Gastroesophageal sphincter (tissue), 4 donors: ENCODE measurements around the gene NYAP1. TPM values are rescaled to one million over a fixed set of nuclear protein-coding genes. Genes with fewer than 3 reads are reported as not detected.
"Not testable (repeated sequence)": the region's sequence is repeated elsewhere in the genome, so short reads cannot be mapped to it uniquely, and the experiment has no call there.

ENCODE experiments used
- ATAC-seq: fragments of 150-250 bp; one replicate; pipeline ENCODE4 v1.9.1; 2016; ENCODE audit warnings: mild to moderate bottlenecking, moderate library complexity
- H3K27ac ChIP-seq, 4 donors: fragments of 200-600 bp; sonication (generic) in 3 of 4; 1 replicate in 3 of 4; 2 replicates in 1 of 4; pipeline ENCODE4 v1.5.1; 2016 to 2019
- H3K27me3 ChIP-seq: fragments of 200-600 bp; sonication (generic); one replicate; pipeline ENCODE4 v1.5.1; 2019
- H3K36me3 ChIP-seq, 2 donors: fragments of 200-600 bp; sonication (generic); one replicate each; pipeline ENCODE4 v1.5.1; 2019; ENCODE audit warnings: control low read depth in 1 of 2
- H3K4me1 ChIP-seq, 3 donors: fragments of 200-600 bp; sonication (generic); 1 replicate in 2 of 3; 2 replicates in 1 of 3; pipeline ENCODE4 v1.5.1; 2016 to 2019; ENCODE audit warnings: control low read depth in 2 of 3
- H3K4me3 ChIP-seq, 2 donors: fragments of 200-600 bp; sonication (generic); one replicate each; pipeline ENCODE4 v1.5.1; 2019; ENCODE audit warnings: mild to moderate bottlenecking in 1 of 2, moderate library complexity in 1 of 2
- H3K9me3 ChIP-seq, 3 donors: fragments of 200-600 bp; sonication (generic); one replicate each; pipeline ENCODE4 v1.5.1; 2017 to 2019; ENCODE audit warnings: control low read depth in 2 of 3
- CTCF ChIP-seq, 4 experiments: fragments of 200-600 bp in 2 of 4; fragments of 450-650 bp in 2 of 4; sonication (generic) in 1 of 4; IDR thresholded peaks; one replicate each; pipeline ENCODE4 v1.5.1; 2017 to 2019; ENCODE audit warnings: antibody characterized with exemption in 4 of 4, mild to moderate bottlenecking in 2 of 4, moderate library complexity in 2 of 4
- EP300 ChIP-seq: sonication (generic); formaldehyde crosslinking; IDR thresholded peaks from one replicate; pipeline ENCODE4 v1.6.1; 2017; ENCODE audit warnings: antibody characterized with exemption, mild to moderate bottlenecking
- POLR2A ChIP-seq, 2 donors: fragments of 450-650 bp; IDR thresholded peaks; one replicate each; pipeline ENCODE4 v1.6.1; 2017; ENCODE audit warnings: antibody characterized with exemption in 2 of 2, mild to moderate bottlenecking in 2 of 2, moderate library complexity in 1 of 2
- POLR2AphosphoS5 ChIP-seq: sonication (generic); formaldehyde crosslinking; IDR thresholded peaks from one replicate; pipeline ENCODE4 v1.6.1; 2017; ENCODE audit warnings: antibody characterized with exemption
- WGBS, 2 donors: methylation state at CpG; one replicate each; pipeline ENCODE4 v1.1.5; 2018; ENCODE audit warnings: low coverage in 1 of 2; 5-methylcytosine and 5-hydroxymethylcytosine counted together
- total RNA-seq, 4 donors: library from RNA; depleted of rRNA; stranded (reverse); fragments of >200 nt; gene quantifications; one replicate each; pipeline ENCODE4 v1.1.0, GENCODE V29; 2016

The NYAP1 gene
- total RNA-seq, 4 donors from 2014 or later = 0.94 to 3.1 (median 1.8) TPM

GRCh38 chr7:100438172-100438571 lies 45.6 kb upstream of the NYAP1 start:
- no peak for ATAC-seq
- no peaks in the 10 kb centered on the region for H3K9me3 ChIP-seq

GRCh38 chr7:100438731-100439130 lies 45.0 kb upstream of the NYAP1 start:
- H3K36me3 ChIP-seq = peaks cover 0 to 12% of the 10 kb centered on the region in 2 donors
- not testable (repeated sequence) for ATAC-seq, H3K27me3 ChIP-seq, H3K27ac ChIP-seq, H3K4me3 ChIP-seq, H3K9me3 ChIP-seq
- H3K4me1 ChIP-seq = peaks cover 0 to 29% (median 10%) of the 10 kb centered on the region in 3 donors
- 90 to 100% methylated on average over 3 to 8 of the region's 8 CpGs for WGBS, 2 donors

More at GRCh38 chr7:100438172-100438571, 45.6 kb upstream of the NYAP1 start:
- Histone ChIP-seq H3K27me3 (no peaks in the 10 kb centered on the region), H3K36me3 (peaks cover 0 to 17% of the 10 kb centered on the region in 2 donors), H3K27ac (no peak overlapping the region), H3K4me3 (no peak overlapping the region), H3K4me1 (peaks cover 0 to 35% (median 10%) of the 10 kb centered on the region in 3 donors)
- WGBS, 2 donors = 46 to 51% methylated on average over 2 of the region's 2 CpGs
- no peak for TF ChIP-seq CTCF (IDR thresholded peaks at IDR 0.05)
- no peak for TF ChIP-seq POLR2A (IDR thresholded peaks at IDR 0.05)
- TF ChIP-seq POLR2AphosphoS5 = no peak
- no peak for TF ChIP-seq EP300

DNA sequence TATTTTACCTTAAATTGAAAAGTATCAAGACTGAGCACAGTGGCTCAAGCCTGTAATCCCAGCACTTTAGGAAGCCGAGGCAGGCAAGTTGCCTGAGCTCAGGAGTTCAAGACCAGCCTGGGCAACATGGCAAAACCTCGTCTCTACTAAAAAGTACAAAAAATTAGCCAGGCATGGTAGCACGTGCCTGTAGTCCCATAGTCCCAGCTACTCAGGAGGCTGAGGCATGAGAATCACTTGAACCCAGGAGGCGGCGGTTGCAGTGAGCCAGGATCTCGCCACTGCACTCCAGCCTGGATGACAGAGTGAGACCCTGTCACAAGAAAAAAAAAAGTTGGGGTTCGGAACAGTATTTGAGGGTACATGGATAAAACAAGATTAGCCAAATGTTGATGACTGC lies 44.5 kb upstream of the NYAP1 start:
- H3K9me3 ChIP-seq, H3K4me3 ChIP-seq, H3K36me3 ChIP-seq, H3K27ac ChIP-seq, H3K27me3 ChIP-seq, ATAC-seq: not testable (repeated sequence)
- 80 to 92% methylated on average over 2 to 7 of the region's 7 CpGs for WGBS, 2 donors
- peaks cover 0 to 28% (median 10%) of the 10 kb centered on the region in 3 donors for H3K4me1 ChIP-seq

DNA sequence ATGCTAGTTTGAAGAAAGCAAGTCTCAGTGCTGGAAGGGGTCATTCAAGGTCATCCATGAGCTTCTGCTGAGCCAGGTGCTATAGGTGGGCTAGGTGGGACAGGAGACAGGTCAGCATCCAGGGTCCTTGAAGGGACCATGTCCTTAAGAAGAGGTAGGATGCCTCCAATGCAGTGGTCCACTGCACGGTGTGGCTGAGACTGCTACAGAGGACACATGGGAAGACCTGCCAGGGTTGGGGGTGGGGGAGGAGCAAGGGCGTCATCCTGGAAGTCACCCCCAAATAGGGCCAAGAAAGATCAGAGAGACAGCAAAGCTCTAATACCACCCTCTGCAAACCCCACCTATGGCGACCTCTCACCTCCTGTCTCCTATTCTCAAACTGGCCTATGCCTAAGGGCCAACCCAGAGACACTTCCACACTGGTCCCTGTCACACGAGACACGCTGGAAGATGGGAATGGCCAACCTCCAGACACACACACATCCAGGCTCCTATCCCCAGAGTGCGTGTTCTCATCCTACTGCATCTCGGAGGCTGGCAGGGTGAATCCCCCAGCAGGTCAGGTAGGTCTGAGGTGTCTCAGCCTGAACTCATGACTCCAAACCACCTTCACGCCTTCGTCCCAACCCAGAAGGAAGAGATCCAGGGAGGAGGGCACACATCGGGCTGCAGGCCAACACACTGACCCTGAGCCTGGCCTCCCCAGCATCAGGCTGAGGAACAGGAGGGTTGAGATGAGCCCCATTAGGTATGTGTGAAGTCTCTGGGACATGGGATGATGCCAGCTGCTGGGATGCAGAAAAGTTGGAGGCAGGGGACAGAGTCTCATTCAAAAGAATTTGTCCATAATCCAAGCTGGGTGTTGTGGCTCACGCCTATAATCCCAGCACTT lies 41.8 kb upstream of the NYAP1 start:
- Histone ChIP-seq H3K27me3 (no peaks in the 10 kb centered on the region), H3K27ac (no peak overlapping the region), H3K9me3 (no peaks in the 10 kb centered on the region), H3K4me1 (peaks cover 0 to 13% (median 4%) of the 10 kb centered on the region in 3 donors), H3K36me3 (no peaks in the 10 kb centered on the region), H3K4me3 (no peak overlapping the region)
- 57 to 96% methylated on average over 1 to 4 of the region's 11 CpGs for WGBS, 2 donors
- ATAC-seq = no peak
- TF ChIP-seq CTCF (IDR thresholded peaks at IDR 0.05) (no peak), EP300 (no peak), POLR2AphosphoS5 (no peak), POLR2A (IDR thresholded peaks at IDR 0.05) (no peak)

GRCh38 chr7:100443096-100443840 lies 40.5 kb upstream of the NYAP1 start:
- no peaks in the 10 kb centered on the region for H3K9me3 ChIP-seq
- H3K27ac ChIP-seq = peak overlapping the region in 3 of 4 donors; percentile 61 to 73 (median 62)
- H3K27me3 ChIP-seq = no peaks in the 10 kb centered on the region
- WGBS, 2 donors = 79 to 90% methylated on average over 5 to 9 of the region's 9 CpGs
- TF ChIP-seq POLR2AphosphoS5 (no peak), CTCF (IDR thresholded peaks at IDR 0.05) (no peak), POLR2A (IDR thresholded peaks at IDR 0.05) (no peak), EP300 (no peak)
- H3K4me1 ChIP-seq = peaks cover 0 to 9% (median 4%) of the 10 kb centered on the region in 3 donors
- ATAC-seq = no peak
- H3K36me3 ChIP-seq = no peaks in the 10 kb centered on the region
- no peak overlapping the region for H3K4me3 ChIP-seq
